HG03139 (cell line): ENCODE data around the gene SLCO3A1.

Source experiments
- ATAC-seq: cut with Tn5 transposase; IDR thresholded peaks from one replicate; pipeline ENCODE4 v1.9.1; 2021; ENCODE audit not compliant: unreplicated experiment

SLCO3A1 gene

GRCh38 chr15:91997163-91997562 is 143.7 kb downstream of the SLCO3A1 start:
- no peak for ATAC-seq

- no peak for ATAC-seq
These were observed 147.2 kb downstream of the SLCO3A1 start for GRCh38 chr15:92000709-92001108.

DNA sequence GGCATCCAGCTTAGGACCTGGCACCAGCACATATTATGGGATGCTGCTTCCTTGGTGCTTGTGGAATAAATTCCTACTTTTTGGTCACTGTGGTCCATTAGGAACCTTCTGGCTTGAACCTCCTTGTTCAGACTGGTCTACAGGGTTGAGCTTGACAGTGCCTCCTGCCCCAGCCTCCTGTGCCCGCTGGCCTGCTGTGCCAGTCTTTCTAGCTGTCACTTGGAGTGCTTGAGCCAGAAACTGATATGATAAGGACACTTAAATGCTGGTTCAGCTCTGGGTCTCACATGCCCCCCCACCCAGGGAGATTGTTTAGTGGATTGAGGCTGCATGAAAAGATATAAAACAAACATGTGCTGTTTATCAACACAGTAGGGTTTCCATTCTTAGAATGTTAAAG is 147.8 kb downstream of the SLCO3A1 start:
- ATAC-seq, result no peak

DNA sequence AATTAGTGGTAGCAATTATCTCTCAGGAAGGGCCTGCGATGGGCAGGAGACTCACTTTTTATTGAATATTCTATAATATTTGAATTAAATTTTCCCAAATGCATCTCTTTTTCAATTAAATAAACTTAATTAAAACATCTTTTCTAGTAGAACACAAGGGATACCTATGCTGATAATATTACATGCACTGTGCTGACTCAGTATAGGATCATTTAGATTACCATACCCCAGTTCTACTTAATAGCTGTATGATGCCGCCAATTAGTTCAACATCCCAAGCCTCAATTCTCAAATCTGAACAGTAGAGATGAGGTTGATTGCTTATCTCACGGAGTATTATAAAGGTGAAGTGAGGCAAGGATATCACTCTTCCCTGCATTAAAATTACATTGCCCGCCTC is 149.2 kb downstream of the SLCO3A1 start:
- ATAC-seq, result no peak

DNA sequence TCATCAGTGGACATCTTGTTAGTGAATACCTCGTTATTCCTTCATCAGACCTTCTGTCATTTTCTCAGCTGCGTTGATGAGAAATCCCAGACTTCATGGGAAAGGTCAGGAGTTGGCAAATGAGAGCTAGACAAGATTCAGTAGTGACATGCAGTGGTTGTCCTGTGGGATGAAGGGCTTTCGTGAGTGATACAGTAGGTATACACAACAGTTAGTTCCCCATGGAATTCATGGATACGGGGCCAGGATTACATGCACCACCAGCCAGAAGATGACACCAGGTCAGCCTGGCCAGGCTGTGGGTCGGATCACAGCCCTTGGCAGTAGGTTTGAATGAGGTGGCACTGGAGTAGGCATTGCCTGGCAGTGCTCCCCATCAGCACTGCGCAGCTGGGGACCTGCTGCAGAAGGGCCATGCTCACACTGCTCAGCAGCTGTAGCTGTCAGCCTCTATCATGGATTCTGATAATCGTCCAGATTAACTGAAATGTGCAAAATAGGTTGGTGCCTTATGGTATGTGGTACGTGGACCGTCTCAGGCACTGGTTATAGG is 150.1 kb downstream of the SLCO3A1 start:
- no peak for ATAC-seq

- no peak for ATAC-seq
These were observed 151.6 kb downstream of the SLCO3A1 start for GRCh38 chr15:92005154-92005553.

DNA sequence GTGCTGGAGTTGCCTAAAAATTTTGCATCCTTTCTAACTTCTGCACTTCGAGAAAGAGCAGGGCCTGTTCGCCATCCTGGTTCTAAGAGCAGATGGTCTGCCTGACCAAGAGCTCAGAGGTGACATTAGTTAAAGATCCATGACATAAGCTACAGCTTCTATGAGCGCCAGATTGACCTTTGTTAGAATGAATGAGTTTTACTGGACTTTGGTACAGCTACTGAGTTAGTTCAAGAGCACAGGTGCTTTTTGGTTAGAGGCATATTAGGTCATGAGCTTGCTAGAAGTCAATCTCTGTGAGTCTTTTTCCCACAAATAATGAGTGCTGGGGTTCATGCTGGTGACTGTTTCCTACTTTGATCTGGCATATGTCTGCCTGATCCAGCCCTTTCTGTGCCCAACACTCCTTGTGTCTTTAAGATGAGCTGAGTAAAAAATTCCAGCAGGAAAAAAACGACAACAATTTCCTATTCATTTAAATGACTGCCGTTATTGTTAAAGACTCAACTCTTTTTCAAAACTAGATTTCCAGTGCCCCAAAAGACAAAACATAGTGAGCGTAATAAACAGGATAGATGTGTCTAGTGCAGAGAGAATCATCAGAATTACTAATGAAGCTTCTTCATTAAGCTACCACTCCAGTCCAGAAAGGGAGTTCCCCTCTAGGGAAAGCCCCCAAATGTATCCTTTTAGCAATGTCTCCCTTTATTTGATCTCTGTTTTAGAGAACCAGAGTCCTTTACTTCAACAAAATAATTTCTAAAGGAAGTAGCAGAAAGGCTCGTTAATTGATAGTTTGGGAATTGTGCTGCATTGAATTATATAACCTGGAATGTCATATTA is 152.9 kb downstream of the SLCO3A1 start:
- no peak for ATAC-seq

GRCh38 chr15:92009162-92009561 is 155.7 kb downstream of the SLCO3A1 start:
- no peak for ATAC-seq

DNA sequence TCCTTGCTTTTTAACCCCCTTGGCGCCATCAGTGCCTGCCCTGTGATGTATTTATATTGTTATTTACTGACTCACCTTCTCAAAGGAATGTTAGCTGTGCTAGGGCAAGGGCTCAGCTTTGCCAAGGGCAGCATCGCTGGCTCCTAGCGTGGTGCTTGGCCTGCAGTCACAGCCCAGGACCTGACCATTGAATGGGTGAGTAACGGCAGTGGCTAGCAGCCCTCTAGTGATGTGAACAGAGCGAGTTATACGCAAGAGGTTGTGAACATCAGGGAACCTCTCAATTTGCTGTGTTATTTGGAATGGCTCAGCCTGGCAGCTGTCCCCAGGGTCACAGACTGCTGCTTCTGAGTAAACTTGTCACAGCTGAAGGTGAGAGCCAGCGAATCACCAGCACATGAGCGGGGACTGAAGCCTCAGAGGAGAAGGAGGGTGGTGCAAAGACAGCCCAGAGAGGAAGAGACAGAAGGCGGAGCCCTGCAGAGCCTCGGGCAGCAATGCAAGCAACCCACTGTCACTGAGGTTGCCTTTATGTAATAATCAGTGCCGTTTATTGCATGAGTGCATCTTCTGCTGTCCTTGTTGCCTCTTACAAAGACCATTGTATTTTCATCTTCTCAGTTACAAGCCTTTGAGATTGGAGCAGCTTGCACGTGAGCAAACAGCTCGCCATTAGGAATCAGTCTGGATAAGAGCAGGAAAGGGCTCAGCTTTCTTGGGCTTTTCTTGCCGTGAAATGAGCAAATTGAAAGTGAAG is 158.3 kb downstream of the SLCO3A1 start:
- ATAC-seq, result no peak

GRCh38 chr15:92012368-92012629 is 158.8 kb downstream of the SLCO3A1 start:
- no peak for ATAC-seq

DNA sequence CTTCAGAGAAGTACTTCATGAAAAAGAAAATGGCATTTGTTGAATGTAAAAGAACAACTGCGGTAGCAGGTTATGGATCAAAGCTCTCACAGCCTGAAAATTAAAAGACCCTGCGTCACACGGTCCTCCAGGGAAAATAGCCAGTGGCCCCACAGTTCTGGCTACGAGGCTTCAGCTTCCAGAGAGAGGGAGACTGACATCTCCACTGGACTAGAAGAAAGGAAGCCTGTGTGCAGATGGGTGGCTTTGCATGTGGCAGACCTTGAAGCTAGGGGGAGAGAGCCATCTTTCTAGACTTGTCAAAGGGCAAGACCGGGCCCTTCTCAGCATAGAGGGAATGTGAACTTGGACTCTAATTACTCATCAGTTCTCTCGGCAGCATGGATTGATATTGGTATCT is 159.4 kb downstream of the SLCO3A1 start:
- no peak for ATAC-seq

DNA sequence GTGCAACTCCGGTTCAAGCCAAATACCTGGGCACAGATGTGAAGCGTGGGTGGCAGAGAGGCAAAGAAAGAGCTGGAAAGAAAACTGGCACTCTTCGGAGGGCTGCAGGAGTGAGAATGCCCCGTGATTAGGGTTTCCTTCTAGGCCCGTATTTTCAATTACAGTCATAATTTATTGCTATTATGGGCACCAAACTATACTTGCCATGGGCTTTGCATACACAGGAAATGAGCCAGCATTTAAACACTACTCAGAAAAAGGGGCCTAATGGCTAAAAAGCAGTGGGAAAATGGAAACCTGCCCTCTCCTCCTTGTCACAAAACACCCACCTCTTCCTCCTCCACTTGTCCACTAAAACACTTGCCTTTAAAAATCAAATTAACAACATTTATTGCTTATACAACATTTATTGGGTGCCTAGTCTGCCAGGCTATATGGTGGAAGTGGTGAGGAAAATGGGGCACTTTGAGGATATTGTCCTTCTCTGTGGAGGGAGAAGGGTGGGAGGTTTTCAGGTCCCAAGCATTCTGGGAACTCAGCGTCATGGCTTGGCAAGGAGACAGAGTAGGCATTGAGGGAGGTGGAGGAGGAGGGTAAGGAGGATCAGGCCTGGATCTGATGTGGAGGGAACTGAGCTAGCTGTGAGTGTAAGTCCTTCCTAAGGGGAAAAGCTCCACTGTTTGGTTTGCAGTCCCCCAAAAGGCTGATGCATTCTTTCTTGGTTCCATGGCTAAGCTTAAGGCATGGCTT is 160.9 kb downstream of the SLCO3A1 start:
- ATAC-seq, result no peak

DNA sequence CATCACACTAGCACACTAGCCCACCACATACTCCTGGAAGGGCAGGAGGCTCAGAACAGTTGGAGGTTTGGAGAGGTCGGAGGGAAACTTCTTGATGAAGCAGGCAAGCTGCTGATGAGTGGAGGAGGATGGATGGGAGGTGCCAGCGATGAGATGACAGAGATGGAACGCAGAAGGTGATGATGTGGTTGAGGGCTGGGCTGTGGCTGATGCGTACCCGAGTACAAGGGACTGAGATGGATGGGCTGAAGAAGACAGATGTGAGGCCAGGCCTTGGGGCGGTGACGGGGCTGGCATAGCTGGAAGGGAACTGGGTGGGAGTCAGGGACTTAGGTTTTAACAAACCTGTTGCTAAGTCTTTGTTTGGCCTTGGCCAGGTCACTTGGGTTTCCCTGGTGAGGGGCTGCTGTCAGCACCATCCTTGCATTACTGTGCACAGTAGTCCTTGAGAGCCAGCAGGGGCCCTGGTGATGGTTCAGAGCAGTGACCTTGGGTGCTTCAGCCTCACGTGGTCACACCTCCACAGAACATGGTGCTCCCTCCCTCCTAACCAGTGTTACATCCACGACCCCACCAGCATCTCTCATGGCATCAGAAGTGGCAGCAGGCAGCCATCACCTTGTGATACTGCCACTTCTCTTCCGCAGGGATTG is 164.5 kb downstream of the SLCO3A1 start:
- no peak for ATAC-seq

DNA sequence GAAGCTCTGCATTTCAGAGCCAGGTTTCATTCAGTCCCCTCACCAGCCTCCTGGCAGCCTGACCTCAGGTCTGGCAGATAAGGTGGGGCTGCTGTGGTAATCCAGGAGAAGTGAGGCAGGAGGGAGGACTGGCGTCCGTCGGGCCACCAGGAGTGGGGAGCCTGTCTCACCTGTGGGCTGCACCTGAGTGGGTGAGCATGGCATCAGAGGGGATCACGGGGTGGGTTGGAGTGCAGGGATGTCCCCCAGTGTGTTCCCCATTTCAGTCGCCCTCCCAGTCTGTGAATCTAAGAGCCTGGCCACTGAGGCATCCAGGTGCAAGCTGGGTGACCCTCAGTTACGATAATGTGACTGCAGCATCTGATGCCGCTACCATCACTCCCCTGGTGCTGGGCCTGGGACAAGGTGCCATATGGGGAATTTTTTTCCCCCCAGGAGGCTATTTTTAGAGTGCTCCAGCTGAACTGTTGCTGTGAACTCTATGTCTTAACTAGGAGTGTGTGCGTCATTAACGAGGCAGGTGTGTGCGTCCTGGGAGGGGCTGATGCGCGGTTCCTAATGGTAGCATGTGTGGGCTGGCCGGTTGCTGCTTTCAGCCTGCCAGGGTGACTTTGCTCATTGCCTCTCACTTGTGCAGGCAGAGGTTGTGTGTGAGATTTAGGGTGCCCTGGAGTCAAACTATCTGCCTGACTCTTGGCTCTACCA is 165.2 kb downstream of the SLCO3A1 start:
- ATAC-seq, result no peak

- ATAC-seq, result no peak
These were observed 166.2 kb downstream of the SLCO3A1 start for GRCh38 chr15:92019706-92020105.

DNA sequence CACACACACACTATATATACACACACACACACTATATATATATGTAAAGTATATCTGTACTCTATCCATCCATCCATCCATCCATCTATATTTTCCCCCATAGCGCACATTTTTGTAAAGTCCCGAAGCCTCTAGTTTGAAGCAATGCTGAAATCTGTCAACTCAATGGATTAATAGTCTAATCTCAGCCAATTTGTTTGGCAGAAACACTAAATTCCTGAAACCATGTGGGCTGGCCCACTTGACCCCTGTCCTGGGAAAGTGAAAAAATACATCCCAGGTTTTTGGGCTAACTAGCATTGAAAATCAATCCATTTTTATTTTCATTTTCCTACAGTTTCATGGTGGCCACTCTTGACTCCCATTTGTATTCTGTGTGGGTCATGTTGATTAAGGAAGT is 166.7 kb downstream of the SLCO3A1 start:
- ATAC-seq, result no peak

- no peak for ATAC-seq
These were observed 167.3 kb downstream of the SLCO3A1 start for GRCh38 chr15:92020804-92021203.

GRCh38 chr15:92021792-92022191 is 168.3 kb downstream of the SLCO3A1 start:
- peak; percentile 54 for ATAC-seq

GRCh38 chr15:92023965-92024364 is 170.5 kb downstream of the SLCO3A1 start:
- ATAC-seq, result no peak

DNA sequence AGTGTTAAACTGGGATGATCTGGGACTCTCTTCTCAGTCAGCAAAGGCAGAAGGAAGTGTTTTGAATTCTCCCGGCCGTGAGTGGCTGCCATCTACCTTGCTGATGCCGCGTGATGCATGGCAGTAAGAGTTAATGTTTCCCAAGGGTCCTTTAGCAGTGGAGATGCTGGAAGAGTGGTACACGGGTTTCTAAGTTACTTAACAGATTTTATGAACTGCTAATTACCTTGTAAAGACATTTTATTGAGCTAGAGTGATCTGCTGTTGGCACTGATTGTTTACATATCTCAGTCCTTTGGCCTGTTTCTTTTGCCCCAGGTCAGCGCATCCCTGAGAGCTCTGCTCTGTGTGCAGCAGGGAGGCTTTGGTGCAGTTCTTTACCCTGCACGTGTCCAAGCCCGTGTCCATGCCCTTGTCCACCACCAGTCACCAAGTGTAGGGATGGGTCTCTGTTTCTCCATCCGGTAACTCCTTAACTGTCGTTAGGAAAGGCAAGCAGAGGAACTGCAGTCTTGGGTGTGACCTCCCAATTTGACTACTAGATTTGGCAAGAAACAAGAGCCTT is 172.3 kb downstream of the SLCO3A1 start:
- ATAC-seq, result no peak
